GM18868 (cell line): Measurements from ENCODE around the gene LRRC2.
"Not testable (repeated sequence)": the region's sequence is repeated elsewhere in the genome, so short reads cannot be mapped to it uniquely, and the experiment has no call there.

Source experiments
- ATAC-seq: cut with Tn5 transposase; IDR thresholded peaks from one replicate; pipeline ENCODE4 v1.9.1; 2021; ENCODE audit warnings: mild to moderate bottlenecking, moderate library complexity; ENCODE audit not compliant: unreplicated experiment

Gene LRRC2

GRCh38 chr3:46536758-46537157 lies 29.3 kb downstream of the LRRC2 start:
- no peak for ATAC-seq

GRCh38 chr3:46535746-46536145 lies 30.4 kb downstream of the LRRC2 start:
- no peak for ATAC-seq

GRCh38 chr3:46533091-46533490 lies 33.0 kb downstream of the LRRC2 start:
- ATAC-seq = no peak

- no peak for ATAC-seq
Measured at GRCh38 chr3:46527239-46527638, 38.9 kb downstream of the LRRC2 start.

- ATAC-seq = no peak
Measured at GRCh38 chr3:46524832-46525231, 41.3 kb downstream of the LRRC2 start.

GRCh38 chr3:46524008-46524407 lies 42.1 kb downstream of the LRRC2 start:
- no peak for ATAC-seq

GRCh38 chr3:46523556-46523955 lies 42.5 kb downstream of the LRRC2 start:
- ATAC-seq = no peak

- ATAC-seq = not testable (repeated sequence)
Measured at GRCh38 chr3:46522201-46522600, 43.9 kb downstream of the LRRC2 start.

- no peak for ATAC-seq
Measured at GRCh38 chr3:46521096-46521495, 45.0 kb downstream of the LRRC2 start.

GRCh38 chr3:46520531-46520930 lies 45.6 kb downstream of the LRRC2 start:
- ATAC-seq = no peak

GRCh38 chr3:46519952-46520351 lies 46.1 kb downstream of the LRRC2 start:
- no peak for ATAC-seq

GRCh38 chr3:46517784-46518181 lies 48.3 kb downstream of the LRRC2 start:
- no peak for ATAC-seq

- ATAC-seq = no peak
Measured at GRCh38 chr3:46517016-46517783, 48.9 kb downstream of the LRRC2 start.

GRCh38 chr3:46516521-46516920 lies 49.6 kb downstream of the LRRC2 start:
- no peak for ATAC-seq

GRCh38 chr3:46512191-46512749 lies 53.8 kb downstream of the LRRC2 start:
- no peak for ATAC-seq

GRCh38 chr3:46509661-46510187 lies 56.4 kb downstream of the LRRC2 start:
- ATAC-seq = no peak

GRCh38 chr3:46508850-46509591 lies 57.1 kb downstream of the LRRC2 start:
- ATAC-seq = no peak

GRCh38 chr3:46506526-46506925 lies 59.6 kb downstream of the LRRC2 start:
- ATAC-seq = no peak

GRCh38 chr3:46505953-46506352 lies 60.1 kb downstream of the LRRC2 start:
- no peak for ATAC-seq

- no peak for ATAC-seq
Measured at GRCh38 chr3:46504789-46505188, 61.3 kb downstream of the LRRC2 start.

- ATAC-seq = no peak
Measured at GRCh38 chr3:46503200-46503874, 62.8 kb downstream of the LRRC2 start.
